ENCODE results near the gene PELO.
A peak's percentile ranks its signal among the peaks of the same experiment; 100 is the strongest.
"Not testable (repeated sequence)": the region's sequence is repeated elsewhere in the genome, so short reads cannot be mapped to it uniquely, and the experiment has no call there.

PELO gene

DNA sequence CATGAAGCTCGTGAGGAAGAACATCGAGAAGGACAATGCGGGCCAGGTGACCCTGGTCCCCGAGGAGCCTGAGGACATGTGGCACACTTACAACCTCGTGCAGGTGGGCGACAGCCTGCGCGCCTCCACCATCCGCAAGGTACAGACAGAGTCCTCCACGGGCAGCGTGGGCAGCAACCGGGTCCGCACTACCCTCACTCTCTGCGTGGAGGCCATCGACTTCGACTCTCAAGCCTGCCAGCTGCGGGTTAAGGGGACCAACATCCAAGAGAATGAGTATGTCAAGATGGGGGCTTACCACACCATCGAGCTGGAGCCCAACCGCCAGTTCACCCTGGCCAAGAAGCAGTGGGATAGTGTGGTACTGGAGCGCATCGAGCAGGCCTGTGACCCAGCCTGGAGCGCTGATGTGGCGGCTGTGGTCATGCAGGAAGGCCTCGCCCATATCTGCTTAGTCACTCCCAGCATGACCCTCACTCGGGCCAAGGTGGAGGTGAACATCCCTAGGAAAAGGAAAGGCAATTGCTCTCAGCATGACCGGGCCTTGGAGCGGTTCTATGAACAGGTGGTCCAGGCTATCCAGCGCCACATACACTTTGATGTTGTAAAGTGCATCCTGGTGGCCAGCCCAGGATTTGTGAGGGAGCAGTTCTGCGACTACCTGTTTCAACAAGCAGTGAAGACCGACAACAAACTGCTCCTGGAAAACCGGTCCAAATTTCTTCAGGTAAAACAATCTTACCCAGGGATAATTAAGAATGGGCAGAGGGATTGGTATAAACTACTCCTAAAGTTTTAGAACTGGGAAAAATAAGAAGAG lies 12.9 kb downstream of the PELO start:
- peak; percentile 40 to 47 for DNase-seq (ENCODE audit: low read depth in 2 of 2)

DNA sequence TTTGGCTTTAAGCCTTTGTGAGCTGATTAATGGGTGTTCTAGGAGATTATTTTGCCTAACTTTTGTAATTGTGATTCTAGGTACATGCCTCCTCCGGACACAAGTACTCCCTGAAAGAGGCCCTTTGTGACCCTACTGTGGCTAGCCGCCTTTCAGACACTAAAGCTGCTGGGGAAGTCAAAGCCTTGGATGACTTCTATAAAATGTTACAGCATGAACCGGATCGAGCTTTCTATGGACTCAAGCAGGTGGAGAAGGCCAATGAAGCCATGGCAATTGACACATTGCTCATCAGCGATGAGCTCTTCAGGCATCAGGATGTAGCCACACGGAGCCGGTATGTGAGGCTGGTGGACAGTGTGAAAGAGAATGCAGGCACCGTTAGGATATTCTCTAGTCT lies 13.6 kb downstream of the PELO start:
- no peak for DNase-seq (ENCODE audit: low read depth in 2 of 2)

DNA sequence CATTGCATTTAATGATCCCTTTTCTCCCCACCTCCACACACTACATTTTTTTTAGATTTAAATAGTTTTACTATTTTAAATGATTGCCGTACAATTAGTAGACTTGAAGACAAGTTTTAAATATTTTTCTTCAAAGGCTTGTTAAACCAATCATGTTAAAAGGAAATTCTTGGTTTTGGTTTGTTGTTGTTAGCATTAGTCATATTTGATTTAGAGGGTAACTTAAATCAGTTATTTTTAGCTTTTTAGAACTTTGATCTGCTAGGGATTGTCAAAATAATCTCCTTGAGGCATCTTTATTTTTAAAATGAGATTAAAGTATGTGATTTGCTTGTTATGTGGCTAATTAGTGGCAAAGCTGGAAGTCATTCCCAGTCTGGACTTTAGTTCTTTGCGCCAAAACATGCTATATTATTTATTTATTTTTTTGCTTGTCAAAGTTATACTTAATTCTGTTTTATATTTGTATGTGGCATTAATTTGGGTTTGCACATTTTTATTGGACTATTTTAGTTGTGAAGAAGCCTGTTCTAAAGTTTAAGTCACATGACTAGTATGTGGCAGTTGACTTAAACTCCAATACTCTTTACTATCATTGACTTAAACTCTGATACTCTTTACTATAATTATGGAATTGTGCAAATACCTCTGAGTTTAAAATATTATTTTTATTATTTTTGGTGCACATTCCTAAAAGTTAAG lies 14.7 kb downstream of the PELO start:
- no peak for DNase-seq (ENCODE audit: low read depth in 2 of 2)

DNA sequence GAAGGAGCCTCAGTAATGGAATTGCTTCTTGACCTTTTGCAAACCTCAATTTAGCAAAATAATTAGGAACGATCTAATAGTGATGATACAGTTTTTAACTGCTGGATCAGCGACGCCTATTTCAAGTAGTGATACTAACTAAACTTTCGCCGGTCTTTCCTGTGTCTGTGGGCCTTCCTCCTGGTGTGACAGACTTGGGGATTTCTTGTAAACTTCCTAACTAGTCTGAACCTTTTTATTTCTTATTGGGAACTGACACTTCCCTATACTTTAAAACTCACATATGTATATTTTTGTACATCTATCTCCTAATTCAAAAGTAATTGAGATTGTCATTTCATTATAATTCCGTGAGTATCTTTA lies 15.2 kb downstream of the PELO start:
- no peak for DNase-seq (ENCODE audit: low read depth in 2 of 2)

DNA sequence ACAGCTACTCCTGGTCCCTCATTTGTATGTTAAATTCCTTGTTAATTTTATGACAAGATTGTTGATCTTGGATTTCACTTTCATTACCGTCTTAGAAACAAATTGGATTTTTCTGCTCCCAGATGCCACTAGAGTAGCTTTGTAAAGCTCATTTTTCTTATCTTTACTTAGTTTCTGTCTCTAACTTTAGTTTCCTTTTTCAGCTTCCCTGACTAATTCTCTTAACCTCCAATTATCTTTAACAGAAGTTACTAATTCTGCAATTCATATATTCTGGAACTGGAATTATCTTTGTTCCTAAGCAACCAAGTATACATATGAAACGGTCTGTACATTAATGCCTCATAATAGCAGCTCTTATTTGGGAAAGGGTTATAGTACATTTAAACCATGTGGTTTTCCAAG lies 16.7 kb downstream of the PELO start:
- DNase-seq (ENCODE audit: low read depth in 2 of 2): no peak

DNA sequence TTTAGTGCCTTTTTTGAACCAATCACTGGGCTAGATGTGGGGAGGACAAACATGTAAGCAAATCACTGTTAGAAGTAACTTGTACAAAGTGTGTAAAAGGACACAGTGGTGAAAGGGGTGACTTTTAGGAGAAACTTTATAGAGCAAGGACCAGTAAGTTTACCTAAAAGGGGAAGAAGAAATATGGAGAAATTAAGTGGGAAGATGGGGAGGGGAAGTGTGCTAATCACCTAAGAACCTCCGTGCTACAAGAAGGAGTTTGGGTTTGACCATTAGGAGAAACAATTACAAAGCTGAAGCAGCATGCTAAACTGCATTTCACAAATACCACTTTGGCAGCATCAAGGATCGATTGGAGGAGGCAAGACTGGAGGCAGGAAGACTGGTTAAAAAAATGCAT lies 17.3 kb downstream of the PELO start:
- DNase-seq (ENCODE audit: low read depth in 2 of 2): no peak

DNA sequence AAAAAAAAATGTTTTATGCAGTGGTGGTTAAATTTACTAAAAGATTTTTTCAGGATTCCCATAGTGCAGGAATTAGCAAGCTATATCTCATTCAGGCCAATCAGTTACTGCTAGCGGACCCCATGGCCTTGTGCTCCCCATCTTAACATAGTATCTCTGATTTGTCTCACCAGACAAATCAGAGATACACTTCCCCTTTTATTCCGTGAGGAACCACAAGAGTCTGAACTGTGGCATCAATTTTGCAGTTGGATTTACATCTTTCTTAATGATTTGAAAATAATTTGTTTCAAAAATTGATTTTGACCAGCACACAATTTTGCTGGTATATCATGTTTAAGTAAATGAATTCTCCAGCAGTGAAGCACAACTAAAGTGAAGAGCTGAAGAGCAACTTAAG lies 17.9 kb downstream of the PELO start:
- no peak for DNase-seq (ENCODE audit: low read depth in 2 of 2)

DNA sequence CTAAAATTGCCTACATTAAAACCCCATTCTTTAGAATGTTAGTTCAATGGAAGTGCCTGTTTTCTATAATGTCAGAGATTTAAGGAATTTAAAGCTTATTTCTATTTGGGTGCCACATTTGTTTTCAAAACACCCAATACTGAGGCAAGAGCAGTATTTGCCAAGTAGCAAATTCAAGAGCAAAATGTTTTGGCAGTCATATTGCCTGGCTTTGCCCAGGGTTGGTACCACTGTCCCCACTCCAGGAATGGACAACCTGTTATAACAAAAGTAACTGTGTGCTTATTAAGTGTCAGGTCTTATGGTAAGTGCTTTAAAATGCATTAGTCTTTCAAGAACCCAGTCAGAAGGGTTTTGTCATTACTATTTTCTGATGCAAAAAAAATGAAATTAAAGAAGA lies 19.3 kb downstream of the PELO start:
- no peak for DNase-seq (ENCODE audit: low read depth in 2 of 2)

DNA sequence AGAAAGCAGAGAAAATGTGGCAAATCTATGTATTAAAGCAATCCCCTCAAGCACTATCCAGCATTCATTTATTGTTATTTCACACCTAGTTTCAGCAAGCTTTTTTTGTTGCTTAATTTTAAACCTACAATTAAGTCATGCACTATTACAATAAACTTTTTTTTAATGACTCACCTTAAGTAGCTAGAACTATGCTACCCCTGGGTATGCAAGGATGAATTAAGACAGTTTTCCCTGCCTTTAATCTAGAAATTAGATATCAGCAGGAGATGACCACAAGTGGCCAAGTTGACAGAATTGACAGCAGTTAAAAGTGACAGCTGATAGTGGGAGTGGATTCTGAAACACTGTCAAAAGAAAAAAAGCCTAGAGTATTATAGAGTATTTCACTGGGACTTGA lies 20.0 kb downstream of the PELO start:
- no peak for DNase-seq (ENCODE audit: low read depth in 2 of 2)

DNA sequence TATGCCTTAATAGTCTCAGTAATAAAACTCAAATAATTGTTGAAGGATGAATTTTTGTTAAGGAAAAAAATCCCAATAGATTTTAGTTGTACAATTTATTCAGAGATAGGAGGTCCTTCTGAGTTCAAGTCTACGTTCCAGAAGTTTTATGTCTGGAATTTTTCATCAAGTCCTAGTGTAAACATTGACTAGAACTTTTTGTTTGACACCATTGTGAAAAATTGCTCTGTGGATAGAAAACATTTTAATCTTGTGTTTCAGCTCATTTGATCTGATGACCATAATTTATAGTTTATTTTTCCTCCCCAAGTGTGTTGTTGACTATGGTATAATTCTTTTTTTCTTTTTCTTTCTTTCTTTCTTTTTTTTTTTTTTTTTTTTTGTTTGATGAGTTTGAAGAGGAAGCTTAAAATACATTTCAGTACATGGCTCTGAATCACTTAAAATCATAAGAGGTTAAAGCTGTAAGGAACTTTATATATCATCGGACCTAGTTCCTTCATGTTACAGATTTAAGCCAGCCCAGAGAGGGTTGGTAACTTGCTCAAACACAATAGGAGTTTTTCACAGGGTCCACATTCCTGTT lies 20.7 kb downstream of the PELO start:
- no peak for DNase-seq (ENCODE audit: low read depth in 2 of 2)

DNA sequence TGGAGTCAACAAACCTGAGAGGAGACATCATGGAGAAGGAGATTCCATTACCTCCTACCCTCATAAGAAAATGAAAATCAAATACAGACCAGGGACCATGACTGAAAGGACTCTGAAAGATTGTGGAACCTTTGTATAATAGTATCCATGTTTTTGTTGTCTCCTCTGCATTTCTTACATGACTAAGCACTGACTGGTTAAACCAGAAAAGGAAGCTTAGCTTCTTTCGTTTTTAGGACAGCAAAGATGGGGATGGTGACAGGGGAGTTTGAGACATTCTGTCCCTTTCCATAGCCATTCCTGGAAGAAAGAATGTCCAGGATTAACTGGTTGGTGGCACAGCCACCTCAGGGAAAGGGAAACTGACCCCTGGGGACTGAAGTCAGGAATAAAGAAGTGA lies 22.2 kb downstream of the PELO start:
- no peak for DNase-seq (ENCODE audit: low read depth in 2 of 2)

DNA sequence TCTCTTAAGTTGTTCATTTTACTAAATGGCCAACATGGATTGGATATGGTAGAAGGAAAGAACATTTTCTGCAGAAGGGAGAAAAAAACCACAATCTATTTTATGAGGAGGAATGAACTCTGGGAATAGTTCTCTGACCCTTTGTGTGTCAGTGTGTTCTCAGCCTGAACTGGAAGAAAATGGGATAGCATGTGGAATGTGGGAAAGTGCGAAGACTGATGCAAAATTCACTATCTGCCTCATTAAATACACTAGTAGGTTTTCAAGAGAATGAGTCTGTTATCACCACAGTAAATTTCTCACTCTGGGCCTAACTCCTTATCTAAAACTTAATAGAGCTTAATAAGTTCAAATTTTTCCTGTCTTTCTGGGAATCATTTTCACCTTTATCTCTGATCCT lies 22.7 kb downstream of the PELO start:
- DNase-seq (ENCODE audit: low read depth in 2 of 2): no peak

DNA sequence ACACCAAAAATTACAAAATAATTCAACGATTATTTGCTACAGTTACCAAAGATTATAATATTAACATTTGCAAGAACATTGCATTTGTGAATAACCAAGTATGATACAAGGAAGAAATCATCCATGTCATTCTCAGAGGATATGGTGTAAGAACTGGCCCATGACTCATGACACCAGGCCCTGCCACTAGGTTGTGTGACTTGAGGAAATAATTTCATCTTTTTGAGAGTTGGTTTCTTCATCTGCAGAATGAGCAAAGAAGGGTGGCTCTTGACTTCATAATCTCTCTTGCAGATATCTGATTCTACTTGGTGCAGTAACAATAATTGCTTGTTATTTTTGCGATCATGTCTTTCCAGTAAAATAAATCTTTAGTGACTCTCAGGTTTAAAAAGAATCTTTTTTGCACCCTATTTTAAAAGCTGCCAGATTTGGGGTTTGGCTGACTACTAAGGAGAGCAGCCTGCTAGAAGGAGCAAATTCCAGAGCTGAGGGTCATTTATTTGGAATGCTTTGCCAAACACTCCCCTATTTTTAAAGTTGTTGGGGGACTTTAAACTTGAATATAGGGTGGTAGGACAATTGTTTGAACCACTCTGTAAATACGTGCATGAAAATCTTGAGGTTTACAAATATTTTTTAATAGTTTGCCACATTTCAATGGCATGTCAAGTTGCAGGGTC lies 23.5 kb downstream of the PELO start:
- DNase-seq (ENCODE audit: low read depth in 2 of 2): no peak

DNA sequence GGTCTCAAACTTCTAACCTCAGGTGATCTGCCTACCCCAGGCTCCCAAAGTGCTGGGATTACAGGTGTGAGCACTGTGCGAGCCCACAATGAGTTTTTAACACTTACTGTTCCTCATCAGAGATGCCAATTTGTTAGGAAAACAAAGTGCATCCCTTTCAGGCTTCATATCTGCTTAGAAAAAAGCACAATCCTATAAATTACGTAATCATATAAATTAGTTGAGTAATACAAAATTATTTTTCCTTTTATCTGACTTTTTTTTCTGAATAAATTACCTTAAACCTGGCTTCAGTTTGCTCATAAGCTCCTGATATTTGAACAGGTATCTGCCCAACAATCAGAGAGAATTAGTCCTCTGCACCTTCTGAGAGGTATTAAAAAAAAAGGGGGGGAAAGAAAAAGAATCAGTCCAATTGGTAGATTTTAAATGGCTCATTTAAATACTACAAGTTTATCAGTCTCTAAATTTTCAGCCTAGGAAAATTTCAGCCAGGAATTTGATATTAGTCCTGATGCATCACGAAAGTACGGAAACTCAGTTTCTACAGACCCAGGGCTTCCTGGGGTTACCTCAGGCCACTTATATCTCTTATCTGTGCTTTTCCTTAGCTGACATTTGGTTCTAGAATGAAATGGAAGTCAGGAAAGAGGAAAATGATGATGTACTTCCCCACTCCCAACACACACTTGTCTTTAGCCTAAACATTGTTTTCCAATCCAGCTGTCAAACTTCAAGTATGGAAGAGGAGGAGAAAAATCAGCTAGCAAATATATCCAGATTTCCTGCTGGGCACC lies 26.8 kb downstream of the PELO start:
- no peak for DNase-seq (ENCODE audit: low read depth in 2 of 2)

DNA sequence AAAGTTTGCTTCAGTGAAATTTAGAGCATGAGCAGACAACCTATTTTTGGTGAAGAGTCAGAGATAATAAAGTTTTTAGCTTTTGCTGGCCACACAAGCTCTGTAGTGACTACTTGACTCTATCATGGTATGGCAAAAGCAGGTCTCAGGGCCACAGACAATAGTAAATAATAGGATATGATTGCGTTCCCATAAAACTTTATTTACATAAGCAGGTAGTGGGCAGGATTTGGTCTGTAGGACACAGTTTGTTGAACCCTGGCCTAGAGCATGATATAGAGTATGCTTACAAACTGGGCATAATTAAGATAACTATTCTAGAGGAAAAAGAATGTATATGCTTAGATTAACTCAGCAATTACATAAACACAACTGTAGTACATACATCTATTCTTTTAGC lies 30.1 kb downstream of the PELO start:
- DNase-seq (ENCODE audit: low read depth in 2 of 2): no peak

DNA sequence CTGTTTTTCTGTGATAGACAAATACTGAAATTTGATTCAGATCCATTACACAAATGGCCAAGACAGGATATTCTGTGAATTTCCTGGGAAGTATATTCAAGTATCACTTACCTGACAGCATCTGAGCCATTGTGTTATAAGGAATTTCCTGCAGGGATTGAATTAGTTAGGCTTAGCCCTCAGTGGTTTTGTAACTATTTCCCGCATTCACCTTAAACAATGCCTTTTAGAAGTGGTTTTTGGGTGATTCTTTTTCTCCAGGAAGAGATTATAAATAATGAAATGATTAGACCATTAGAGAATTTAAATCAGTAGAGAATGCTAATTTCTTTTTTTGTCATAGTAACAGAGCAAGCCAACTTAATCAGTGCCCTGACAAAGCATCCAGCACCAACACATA lies 30.6 kb downstream of the PELO start:
- no peak for DNase-seq (ENCODE audit: low read depth in 2 of 2)

DNA sequence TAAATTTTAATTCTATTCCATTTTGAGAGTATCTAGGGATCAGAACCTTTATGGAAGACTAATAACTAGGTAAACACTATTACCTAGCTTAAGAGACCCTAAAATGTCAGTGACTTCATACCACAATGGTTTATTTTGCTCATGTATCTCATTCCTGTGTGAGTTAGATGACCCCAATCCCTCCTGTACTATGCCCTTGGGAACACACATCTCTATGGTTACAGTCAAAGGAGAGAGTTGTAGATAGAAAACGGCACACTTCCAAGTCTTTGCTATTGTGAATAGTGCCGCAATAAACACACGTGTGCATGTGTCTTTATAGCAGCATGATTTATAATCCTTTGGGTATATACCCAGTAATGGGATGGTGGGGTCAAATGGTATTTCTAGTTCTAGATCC lies 31.1 kb downstream of the PELO start:
- DNase-seq (ENCODE audit: low read depth in 2 of 2): not testable (repeated sequence)

DNA sequence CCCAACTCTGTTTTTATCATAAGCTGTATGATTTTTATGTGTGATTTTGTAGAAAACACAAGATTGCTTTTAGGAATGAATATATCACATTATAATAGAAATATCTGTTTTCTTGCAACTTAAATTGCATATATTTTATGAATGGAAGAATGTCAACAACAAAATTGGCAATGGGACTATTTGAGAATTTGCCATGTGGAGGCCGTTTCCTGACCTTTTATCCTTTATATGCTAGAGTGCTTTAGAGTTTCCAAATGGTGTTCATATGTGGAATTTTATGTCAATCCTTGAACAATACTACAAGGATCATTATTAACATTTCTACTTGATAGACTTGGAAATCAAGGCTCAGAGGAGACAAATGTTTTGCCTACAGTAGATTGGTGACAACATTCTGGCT lies 34.2 kb downstream of the PELO start:
- no peak for DNase-seq (ENCODE audit: low read depth in 2 of 2)

DNA sequence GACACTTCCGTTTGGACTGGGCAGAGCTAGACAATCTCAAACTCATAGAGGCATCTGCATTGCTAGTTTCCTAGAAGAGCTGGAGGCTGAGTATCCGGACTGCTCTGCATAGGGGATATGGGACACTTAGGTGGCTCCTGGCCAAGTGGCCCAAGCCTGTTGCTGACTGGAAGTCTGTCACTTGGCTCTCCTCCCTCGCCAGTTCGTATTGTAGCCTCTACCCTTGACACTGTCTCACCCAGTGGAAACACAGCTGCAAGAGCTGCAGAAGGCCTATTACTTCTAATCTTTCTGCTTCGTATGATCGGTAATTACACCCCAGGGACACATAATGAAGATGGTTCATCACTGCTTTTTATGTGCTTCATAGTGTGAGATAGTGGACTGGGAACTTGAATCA lies 34.7 kb downstream of the PELO start:
- no peak for DNase-seq (ENCODE audit: low read depth in 2 of 2)

DNA sequence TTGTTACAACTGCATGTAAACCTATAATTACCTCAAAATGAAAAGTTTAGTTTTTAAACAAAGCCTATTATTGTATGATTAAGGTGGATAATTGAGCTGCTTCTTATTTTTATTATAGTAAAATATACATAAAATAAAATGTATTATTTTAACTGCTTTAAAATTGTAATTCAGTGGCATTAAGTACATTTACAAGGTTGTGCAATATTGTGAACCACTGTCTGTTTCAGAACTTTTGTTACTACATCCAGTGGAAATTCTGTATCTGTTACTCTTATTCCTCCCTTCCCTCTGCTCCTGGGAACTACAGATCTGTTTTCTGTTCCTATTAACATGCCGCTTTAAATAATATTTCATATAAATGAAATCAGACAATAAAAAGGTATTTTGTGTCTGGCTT lies 37.1 kb downstream of the PELO start:
- no peak for DNase-seq (ENCODE audit: low read depth in 2 of 2)

DNA sequence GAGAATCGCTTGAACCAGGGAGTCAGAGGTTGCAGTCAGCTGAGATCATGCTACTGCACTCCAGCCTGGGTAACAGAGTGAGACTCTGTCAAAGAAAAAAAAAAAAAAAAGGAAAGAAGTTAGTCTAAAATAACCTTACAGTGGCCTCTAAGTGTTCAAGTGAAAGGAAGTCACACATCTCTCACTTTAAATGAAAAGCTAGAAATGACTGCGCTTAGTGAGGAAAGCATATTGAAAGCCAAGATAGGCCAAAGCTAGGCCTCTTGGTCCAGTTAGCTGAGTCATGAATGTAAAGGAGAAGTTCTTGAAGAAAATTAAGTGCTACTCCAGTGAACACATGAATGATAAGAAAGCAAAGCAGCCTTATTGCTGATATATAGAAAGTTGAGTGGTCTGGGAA lies 38.1 kb downstream of the PELO start:
- DNase-seq (ENCODE audit: low read depth in 2 of 2): no peak

DNA sequence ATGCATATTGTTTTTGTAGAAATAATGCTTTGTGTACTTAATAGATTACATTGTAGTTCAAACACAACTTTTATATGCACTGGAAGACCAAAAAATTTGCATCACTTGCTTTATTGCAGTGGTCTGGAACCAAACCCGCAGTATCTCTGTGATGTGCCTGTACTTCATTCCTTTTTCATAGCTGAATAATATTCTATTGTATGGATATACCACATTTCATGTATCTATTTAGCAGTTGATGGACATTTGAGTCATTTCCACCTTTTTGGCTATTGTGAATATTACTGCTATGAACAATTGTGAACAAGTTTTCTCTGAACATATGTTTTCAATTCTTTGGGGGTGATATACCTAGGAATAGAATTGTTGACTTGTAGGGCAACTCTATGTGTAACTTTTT lies 40.1 kb downstream of the PELO start:
- no peak for DNase-seq (ENCODE audit: low read depth in 2 of 2)
